K562 (cell line): ENCODE measurements around the gene RNF168. TPM values are rescaled to one million over a fixed set of nuclear protein-coding genes. Genes with fewer than 3 reads are reported as not detected.

Experiments
- DPF2 ChIP-seq: fragments of 450-650 bp; IDR thresholded peaks from 2 replicates; pipeline ENCODE4 v1.6.1; 2016
- E2F8 ChIP-seq: fragments of 450-650 bp; IDR thresholded peaks from 2 replicates; pipeline ENCODE4 v1.7.1; 2018; ENCODE audit warnings: mild to moderate bottlenecking, low read depth; ENCODE audit not compliant: partially characterized antibody
- JUND ChIP-seq, 2 experiments: IDR thresholded peaks; 2 replicates in 1 of 2; 3 replicates in 1 of 2; pipeline ENCODE4 v1.6.1; 2011; ENCODE audit warnings: borderline replicate concordance in 2 of 2, low read depth in 2 of 2, low read length in 2 of 2, improper control_type of control experiment in 1 of 2, missing biosample characterization in 1 of 2, missing genetic modification characterization in 1 of 2, missing genetic modification reagents in 1 of 2
- MEF2A ChIP-seq: IDR thresholded peaks from 2 replicates; pipeline ENCODE4 v1.6.1; 2011; ENCODE audit warnings: low read depth, mild to moderate bottlenecking, low read length, moderate library complexity; ENCODE audit not compliant: control insufficient read depth
- PTBP1 ChIP-seq: fragments of 200-400 bp; formaldehyde crosslinking; IDR thresholded peaks from 2 replicates; pipeline ENCODE4 v1.6.1; 2017; ENCODE audit warnings: low read depth, low read length
- RCOR1 ChIP-seq, 2 experiments: IDR thresholded peaks; 2 replicates each; pipeline ENCODE4 v1.6.1; 2012; ENCODE audit warnings: low read depth in 2 of 2, low read length in 2 of 2, borderline replicate concordance in 1 of 2, improper control_type of control experiment in 1 of 2
- TAF9B ChIP-seq: fragments of 450-650 bp; IDR thresholded peaks from 2 replicates; pipeline ENCODE4 v1.6.1; 2018; ENCODE audit warnings: mild to moderate bottlenecking; ENCODE audit not compliant: partially characterized antibody
- TOE1 ChIP-seq, 2 experiments: fragments of 450-650 bp in 1 of 2; sonication (generic) in 1 of 2; formaldehyde crosslinking in 1 of 2; IDR thresholded peaks; 2 replicates each; pipeline versions ENCODE4 v1.7.1 to v1.8.0; 2016 to 2022; ENCODE audit warnings: borderline replicate concordance in 2 of 2, mild to moderate bottlenecking in 2 of 2, antibody characterized with exemption in 1 of 2, inconsistent platforms in 1 of 2, low read depth in 1 of 2, missing genetic modification reagents in 1 of 2, moderate library complexity in 1 of 2
- ZBTB40 ChIP-seq, 2 experiments: fragments of 450-650 bp in 1 of 2; sonication (generic) in 1 of 2; formaldehyde crosslinking in 1 of 2; IDR thresholded peaks; 2 replicates each; pipeline versions ENCODE4 v1.7.1 to v1.9.0; 2016 to 2022; ENCODE audit warnings: inconsistent platforms in 1 of 2, mild to moderate bottlenecking in 1 of 2, missing genetic modification reagents in 1 of 2
- ZBTB43 ChIP-seq: sonication (generic); formaldehyde crosslinking; IDR thresholded peaks from 2 replicates; pipeline ENCODE4 v1.8.0; 2023; ENCODE audit warnings: mild to moderate bottlenecking, missing genetic modification reagents
- polyA plus RNA-seq, 8 experiments: library from polyadenylated mRNA; depleted of rRNA in 4 of 8; stranded (reverse) in 5 of 8; unstranded in 3 of 8; fragments of >200 nt; fragmentation: Nextera tagmentation in 2 of 8; fragmentation: Illumina TruSeq in 1 of 8; extraction: Ambion mirVana in 2 of 8; extraction: Trizol in 1 of 8; gene quantifications; 2 replicates each; pipeline versions ENCODE4 v1.2.1 to v1.2.3, GENCODE V29; 2011 to 2014; ENCODE audit warnings: inconsistent platforms in 1 of 8, missing spikeins in 1 of 8
- total RNA-seq, 7 experiments: library from RNA; depleted of rRNA in 6 of 7; stranded (reverse); fragments of >200 nt in 6 of 7; fragmentation: Illumina TruSeq in 2 of 7; extraction: Trizol in 2 of 7; gene quantifications; 2 replicates each; pipeline versions ENCODE4 v1.2.1 to v1.2.3, GENCODE V29; 2011 to 2021; ENCODE audit warnings: low replicate concordance in 1 of 7

The RNF168 gene
- total and polyA plus RNA-seq, 9 of the 15 experiments (the other 6 are each of a cell fraction or from before 2014, with no cell fraction given) = 6.0 to 32.1 (median 16.6) TPM

- TF ChIP-seq ZBTB40 (IDR thresholded peaks at IDR 0.05) = peak; percentile 87
- TF ChIP-seq ZBTB40 (CRISPR knock-in tag; IDR thresholded peaks at IDR 0.05) = no peak
- peak; percentile 89 for TF ChIP-seq E2F8
- TF ChIP-seq TOE1 (IDR thresholded peaks at IDR 0.05; ENCODE audit: borderline replicate concordance) = peak; percentile 46; the same call in 1 of the 2 replicates
- no peak for TF ChIP-seq TOE1 (CRISPR knock-in tag; IDR thresholded peaks at IDR 0.05; ENCODE audit: borderline replicate concordance, low read depth)
- TF ChIP-seq JUND (IDR thresholded peaks at IDR 0.05; ENCODE audit: borderline replicate concordance, low read depth, low read length) = peak; percentile 60
- TF ChIP-seq JUND (tag; IDR thresholded peaks at IDR 0.05; ENCODE audit: borderline replicate concordance, low read depth, low read length) = peak; percentile 48; the same call in 1 of the 3 replicates
- 0 out of 2 replicates have a peak, but pooled peaks have one; percentile 8 for TF ChIP-seq PTBP1
- 0 out of 2 replicates have a peak, but pooled peaks have one; percentile 23 for TF ChIP-seq MEF2A
- peak; percentile 78 for TF ChIP-seq TAF9B
- TF ChIP-seq RCOR1 (IDR thresholded peaks at IDR 0.05; ENCODE audit: borderline replicate concordance in 1 of 2, low read depth in 2 of 2, low read length in 2 of 2) = peak; percentile 12 to 36; a peak in 1 of 4 replicates
- TF ChIP-seq DPF2 = no peak
- TF ChIP-seq ZBTB43 (CRISPR knock-in tag) = 0 out of 2 replicates have a peak, but pooled peaks have one; percentile 63
These were observed at the start of gene RNF168 (continued) for GRCh38 chr3:196503196-196504076.
